GM18526 (cell line): ENCODE results near the gene RAB4B.
A peak's percentile ranks its signal among the peaks of the same experiment; 100 is the strongest.

Experiments used
- POLR2A ChIP-seq: IDR thresholded peaks from 3 replicates; pipeline ENCODE4 v1.6.1; 2011; ENCODE audit not compliant: insufficient read length; ENCODE audit errors: extremely low read depth

Gene RAB4B

DNA sequence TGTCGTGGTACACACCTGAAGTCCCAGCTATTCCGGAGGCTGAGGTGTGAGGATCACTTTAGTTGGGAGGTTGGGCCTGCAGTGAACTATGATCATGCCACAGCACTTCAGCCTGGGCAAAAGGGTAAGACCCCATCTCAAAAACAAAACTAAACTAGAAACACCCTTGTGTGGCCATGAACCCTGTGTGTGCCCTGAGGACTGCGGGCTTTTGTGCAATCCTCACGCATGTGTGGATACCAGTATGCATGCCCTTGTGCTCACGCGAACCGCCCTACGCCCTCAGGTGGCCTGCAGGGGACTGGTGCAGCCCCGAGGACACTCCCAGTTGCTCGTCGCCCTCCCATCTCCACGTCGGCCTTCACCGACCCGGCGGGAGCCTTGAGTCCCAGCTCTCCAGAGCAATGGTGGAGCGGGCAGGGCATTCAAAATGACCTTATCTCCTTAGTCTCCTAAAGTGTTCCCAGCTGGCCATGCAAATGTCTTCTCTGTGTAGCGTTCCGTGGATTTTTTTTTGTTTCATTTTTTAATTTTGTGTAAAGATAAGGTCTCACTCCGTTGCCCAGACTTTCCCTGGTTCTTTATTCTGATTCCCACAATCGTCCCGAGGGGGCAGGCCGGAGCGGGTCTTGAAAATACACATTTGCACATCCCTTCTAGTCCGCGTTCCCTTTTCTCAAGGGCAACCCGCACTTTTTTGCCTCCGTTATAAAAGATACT lies 20.1 kb downstream of the RAB4B start:
- TF ChIP-seq POLR2A = peak; percentile 77

DNA sequence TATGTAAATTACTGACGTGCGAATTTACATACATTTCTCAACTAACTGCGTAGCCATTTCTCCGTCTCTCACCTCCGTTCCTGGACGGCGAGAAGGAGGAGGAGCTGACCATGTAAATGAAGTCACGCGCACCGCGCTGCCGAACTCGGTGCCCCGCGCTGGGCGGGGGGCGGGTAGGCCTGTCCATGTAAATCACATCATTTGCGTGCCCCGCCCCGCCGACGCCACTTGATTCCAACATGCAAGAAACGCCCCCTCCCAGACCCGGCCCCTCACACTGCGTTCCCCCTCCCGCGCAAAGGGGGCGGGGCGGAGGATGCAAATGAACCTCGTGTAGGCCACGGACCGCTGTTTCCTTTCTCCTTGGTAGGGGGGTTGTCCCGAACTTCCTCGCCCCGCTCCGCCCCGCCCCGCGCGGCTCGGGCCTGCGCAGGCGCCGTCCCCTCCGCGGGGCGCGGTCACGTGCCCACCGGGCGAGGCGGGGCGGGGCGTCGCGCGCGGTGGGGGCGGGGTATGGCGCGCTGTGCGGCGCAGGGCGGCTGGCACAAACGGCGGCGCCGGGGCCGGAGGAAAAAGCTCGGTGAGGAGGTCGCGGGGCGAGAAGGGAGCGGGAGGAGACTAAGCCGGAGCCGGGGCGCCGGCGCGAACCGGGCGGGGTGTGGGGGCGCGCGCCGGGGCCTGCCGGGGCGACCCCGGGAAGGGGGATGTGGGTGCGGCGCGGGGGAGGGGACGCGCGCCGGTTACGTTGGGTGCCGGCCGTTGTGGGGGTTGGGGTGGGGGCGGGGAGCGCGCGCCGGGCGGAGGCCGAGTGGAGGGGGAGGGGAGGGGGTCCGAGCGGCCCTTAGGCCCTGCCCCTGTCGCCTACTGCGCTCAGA lies 20.9 kb downstream of the RAB4B start, which contains the start of gene EGLN2:
EGLN2 (plus strand) TSS at position 509 of the 875 bp plus-strand sequence. CDS start 1,382 bp downstream, outside the sequence.
- peak; percentile 57 for TF ChIP-seq POLR2A

DNA sequence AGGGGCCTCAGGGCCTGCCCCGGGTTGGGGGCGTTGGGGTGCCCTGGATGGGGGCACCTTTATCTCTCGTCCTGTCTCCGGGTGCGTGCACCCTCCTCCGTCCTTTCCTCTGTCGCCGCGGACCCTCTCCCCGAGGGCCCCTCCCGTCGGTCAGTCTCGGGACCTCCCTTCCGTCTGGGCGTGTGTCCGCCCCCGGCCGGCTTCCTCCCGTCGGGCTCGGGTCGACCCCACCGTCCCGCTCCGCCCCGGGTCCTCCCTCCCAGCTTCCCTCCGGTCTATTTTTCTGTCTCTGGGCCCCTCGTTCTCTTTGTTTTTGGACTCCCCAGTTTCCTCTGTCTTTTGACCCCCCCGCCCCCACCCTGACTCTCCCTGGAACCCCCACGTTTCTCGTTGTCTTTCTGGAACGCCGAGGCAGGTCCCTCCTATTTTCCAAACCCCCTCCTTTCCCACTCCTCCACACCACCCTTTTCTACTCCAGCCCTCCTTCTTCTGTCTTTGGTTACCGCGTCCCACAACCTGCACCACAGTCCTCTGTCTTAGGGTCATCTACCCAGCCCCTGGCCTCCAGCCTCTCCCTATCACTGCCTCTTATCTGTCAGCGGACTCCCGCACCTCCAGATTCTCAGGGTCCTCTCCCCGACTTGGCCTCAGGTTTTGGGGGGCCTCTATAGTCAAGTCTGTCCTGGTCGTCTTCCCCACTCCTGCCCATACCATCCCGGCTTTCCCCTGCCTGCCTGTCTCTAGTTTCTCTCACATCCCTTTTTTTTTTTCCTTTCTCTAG lies 21.7 kb downstream of the RAB4B start:
- no peak for TF ChIP-seq POLR2A

DNA sequence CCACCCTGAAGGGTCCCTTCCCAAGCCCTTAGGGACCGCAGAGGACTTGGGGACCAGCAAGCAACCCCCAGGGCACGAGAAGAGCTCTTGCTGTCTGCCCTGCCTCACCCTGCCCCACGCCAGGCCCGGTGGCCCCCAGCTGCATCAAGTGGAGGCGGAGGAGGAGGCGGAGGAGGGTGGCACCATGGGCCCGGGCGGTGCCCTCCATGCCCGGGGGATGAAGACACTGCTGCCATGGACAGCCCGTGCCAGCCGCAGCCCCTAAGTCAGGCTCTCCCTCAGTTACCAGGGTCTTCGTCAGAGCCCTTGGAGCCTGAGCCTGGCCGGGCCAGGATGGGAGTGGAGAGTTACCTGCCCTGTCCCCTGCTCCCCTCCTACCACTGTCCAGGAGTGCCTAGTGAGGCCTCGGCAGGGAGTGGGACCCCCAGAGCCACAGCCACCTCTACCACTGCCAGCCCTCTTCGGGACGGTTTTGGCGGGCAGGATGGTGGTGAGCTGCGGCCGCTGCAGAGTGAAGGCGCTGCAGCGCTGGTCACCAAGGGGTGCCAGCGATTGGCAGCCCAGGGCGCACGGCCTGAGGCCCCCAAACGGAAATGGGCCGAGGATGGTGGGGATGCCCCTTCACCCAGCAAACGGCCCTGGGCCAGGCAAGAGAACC lies 22.4 kb downstream of the RAB4B start:
- no peak for TF ChIP-seq POLR2A

DNA sequence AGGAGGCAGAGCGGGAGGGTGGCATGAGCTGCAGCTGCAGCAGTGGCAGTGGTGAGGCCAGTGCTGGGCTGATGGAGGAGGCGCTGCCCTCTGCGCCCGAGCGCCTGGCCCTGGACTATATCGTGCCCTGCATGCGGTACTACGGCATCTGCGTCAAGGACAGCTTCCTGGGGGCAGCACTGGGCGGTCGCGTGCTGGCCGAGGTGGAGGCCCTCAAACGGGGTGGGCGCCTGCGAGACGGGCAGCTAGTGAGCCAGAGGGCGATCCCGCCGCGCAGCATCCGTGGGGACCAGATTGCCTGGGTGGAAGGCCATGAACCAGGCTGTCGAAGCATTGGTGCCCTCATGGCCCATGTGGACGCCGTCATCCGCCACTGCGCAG lies 22.9 kb downstream of the RAB4B start:
- no peak for TF ChIP-seq POLR2A

DNA sequence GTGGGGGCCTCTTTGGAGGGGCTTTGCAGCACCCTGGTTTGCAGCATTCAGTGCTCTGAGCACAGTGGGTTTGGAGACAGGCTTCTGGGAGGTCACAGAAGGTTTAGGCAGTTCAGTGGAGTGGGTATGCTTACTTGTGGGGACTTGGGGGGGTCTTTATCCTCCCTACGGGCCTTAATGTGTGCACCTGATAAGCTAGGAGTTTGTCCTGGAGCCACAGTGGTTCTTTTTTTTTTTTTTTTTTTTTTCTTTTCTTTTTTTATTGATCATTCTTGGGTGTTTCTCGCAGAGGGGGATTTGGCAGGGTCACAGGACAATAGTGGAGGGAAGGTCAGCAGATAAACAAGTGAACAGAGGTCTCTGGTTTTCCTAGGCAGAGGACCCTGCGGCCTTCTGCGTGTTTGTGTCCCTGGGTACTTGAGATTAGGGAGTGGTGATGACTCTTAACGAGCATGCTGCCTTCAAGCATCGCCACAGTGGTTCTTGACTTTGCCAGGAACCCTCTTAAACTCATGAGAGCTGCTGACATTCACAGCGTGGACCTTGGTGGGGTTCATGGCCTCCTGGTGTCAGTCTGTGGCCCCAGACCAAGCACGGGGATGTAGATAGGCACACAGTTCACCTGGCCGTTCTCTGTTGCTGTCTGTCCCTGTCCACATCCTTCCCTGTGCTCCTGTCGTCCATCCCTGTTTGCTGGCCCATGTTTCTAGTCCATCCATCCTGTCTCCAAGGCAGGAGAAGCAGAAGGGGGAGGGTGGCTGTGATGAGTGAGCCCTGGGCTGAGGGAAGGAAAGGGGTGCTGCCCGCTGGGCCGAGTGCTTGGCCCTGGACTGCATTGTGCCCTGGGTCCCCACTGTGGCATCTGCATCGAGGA lies 23.6 kb downstream of the RAB4B start:
- TF ChIP-seq POLR2A = no peak

DNA sequence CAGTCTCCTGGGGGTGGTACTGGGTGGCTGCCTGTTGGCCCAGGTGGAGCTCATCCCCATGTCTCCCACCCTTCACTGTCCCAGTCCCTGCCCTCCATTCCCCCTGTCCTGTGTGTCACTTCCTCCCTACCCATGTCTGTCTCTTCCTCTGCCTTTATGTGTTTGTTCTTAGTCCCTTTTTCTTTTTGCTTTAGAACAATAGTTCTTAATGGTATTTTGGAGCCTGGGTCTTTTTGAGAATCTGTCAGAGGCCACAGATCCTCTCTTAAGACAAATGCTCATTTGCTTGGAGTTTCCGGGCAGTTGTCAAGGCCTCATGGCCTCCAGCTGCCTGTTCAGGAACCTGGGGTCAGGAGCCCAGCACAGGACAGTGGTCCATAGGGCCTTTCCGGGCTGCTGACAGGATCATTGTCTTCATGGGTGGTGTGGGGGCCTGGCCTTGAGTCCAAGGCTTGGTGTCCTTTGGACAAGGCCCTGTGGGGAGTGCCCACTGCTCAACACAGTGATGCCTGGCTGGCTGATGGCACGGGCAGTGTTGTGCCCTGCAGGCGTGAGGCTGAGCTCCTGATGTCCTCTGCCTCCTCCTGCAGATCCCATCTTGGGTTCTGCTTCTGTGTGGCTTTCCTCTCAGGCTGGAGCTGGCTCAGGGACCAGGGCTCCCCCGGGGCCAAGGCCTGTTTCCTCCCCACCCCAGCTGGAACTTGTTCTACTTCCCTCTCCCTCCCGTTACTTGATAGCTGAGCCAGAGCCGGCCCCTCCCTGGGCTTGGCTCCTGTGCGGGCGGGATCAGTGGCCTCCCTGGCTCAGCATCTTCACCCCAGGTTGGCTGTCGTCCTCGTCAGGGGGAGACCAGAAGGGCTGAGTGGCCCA lies 24.5 kb downstream of the RAB4B start:
- TF ChIP-seq POLR2A = no peak

DNA sequence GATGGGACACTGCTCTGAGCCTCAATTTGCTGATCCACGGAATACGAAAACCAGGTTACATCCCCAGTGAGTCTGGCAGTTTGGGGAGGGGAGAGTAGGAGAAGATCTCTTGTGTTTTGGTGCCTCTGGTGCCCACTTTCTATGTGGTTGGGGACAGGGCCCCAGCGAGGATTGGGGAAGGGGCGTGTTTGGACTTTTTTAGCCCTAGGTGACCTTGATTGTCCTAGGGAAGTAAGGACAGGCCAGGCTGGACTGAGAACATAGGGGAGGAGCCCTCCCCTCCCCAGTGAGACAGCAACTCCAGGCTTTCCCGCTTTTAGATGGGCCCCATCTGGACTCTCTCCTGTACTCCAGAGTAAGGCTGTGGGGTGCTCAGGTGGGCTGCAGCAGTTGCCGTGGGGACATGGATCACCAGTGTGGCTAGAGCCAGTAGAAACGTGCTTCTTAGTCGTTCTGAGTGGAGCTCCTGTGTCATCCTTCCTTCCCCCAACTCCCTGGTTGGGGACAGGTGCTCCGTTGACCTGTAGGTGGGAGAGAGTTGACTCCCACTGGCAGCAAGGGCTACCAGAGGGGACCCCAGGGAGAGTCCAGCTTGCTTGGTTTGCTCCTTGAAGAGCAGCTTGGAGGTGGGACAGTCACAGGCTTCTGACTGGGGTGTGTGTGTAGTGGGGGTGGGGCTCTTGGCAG lies 25.3 kb downstream of the RAB4B start:
- TF ChIP-seq POLR2A = no peak

DNA sequence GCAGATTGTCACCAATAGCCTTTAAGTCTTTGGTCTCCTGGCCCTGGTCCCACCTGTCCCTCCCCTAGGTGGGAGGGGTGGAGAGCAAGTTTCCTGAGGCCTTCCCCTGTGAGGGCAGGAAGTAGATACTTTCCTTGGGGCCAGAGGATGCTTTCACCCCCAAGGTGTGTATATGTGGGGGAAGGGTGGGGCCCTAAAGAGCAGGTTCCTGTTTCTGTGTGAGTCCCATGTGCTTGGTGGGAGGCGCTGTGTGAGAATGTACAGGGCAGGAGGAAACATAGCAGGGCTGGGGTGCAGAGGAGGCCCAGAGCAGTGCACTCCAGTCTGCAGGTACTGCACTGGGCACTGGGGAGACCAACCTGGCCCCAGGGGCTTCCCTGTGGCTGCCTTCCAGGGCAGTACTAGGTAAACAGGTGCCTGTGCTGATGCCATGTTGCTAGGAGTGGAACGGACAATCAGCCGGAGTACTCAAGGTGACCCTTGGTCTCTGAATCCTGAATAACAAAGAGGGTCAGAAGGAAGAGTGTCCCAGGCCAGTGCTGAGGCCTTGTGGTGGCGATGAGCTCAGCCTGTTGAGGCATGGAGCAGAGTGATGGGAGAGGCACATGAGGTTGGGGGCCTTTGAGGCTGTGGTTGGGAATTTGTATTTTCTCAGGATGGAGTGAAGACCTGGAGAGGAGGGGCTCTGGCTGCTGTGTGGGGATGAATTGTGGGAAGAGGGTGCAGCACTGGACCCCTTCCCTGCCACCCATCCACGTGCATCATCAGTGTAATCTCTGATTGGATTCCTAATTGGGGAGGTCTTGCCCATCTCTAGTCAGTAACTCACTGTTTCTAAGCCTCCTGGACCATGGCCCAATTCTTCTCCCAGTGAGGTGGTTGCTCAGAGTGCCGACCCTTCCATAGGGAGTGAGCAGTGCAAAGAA lies 26.1 kb downstream of the RAB4B start:
- TF ChIP-seq POLR2A = peak; percentile 3

DNA sequence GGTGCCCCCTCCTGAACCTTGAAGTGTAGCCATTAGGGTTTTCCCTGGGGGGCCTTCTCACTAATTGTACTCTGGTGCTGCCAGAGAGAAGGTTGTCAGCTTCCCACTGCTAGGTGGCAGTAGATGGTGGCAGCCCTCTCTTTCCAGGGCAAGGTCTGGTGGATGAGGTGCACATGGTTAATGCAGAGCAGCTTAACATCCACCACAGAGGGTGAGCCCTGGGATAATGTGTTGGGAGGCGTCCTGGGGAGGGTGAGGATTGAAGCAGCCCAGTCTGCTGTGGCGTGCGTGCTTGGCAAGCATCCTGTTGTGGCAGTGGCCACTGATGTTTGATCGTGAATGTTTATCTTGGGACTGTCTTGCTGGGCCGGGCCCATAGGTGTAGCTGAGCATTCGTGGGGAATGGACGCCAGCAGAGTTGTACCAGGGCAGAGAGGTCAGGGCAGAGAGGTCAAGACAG lies 26.8 kb downstream of the RAB4B start:
- no peak for TF ChIP-seq POLR2A

DNA sequence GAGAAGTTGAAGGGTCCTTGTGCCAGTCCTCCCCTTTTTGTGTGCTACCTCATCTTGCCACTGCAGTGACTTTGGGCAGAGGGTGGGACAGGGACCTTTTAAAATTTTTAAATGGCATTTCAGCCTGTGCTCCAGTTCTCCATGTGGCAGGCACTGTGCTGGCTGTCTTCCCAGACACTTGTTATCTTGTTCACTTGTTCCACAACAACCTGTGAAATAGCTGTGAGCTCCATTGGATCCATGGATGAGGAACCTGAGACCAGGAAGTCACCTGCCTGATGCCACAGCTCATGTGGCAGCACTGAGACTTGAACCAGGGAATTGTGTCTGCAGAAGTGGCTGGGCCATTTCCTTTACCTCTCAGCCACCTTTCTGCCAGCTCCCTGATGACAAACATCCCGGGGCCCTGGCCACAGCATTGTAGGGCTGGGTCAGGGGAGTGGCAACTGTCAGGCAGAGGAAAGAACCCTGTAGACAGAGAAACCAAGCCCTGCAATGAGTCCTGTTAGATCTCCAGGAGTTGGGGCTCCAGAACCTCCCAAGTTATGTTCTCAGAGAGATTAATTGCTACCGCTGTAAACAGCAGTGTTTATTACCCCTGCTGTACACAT lies 27.3 kb downstream of the RAB4B start:
- TF ChIP-seq POLR2A = no peak
